ENCODE data around the gene FRY. TPM values are rescaled to one million over a fixed set of nuclear protein-coding genes. Genes with fewer than 3 reads are reported as not detected.

The FRY gene
- total RNA-seq, 2 donors from 2014 or later = 122 to 165 TPM

DNA sequence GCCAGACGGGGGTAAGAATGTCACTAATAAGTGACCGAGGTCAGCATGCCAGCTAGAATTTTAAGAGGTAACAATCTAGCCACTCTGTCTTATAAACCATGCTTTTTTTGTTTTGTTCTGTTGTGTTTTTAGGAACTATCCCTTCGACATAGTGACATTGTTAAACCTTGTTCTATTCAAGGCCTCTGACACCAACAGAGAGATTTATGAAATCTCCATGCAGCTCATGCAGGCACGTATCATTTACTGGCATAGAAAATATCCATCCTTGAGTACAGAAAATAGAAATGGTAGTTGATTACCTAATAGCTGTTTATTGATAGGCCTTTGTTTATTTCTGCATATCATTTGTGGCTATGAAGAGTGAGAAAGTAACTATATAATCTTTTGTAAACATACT, 170.2 kb downstream of the FRY start:
- Histone ChIP-seq H3K4me1 (ENCODE audit: control insufficient read depth in 1 of 2, low read depth in 2 of 2) (no peaks in the 10 kb centered on the region), H3K36me3 (no peaks in the 10 kb centered on the region), H3K4me3 (no peak overlapping the region), H3K27me3 (replicated peaks; ENCODE audit: insufficient read depth) (no peaks in the 10 kb centered on the region), H3K9me3 (no peaks in the 10 kb centered on the region), H3K27ac (no peak overlapping the region)
- DNase-seq (ENCODE audit: low spot score) (no peak), ATAC-seq (ENCODE audit: insufficient number of reproducible peaks, low FRiP score, low read depth) (no peak)
- TF ChIP-seq CTCF (IDR thresholded peaks at IDR 0.05) = no peak

DNA sequence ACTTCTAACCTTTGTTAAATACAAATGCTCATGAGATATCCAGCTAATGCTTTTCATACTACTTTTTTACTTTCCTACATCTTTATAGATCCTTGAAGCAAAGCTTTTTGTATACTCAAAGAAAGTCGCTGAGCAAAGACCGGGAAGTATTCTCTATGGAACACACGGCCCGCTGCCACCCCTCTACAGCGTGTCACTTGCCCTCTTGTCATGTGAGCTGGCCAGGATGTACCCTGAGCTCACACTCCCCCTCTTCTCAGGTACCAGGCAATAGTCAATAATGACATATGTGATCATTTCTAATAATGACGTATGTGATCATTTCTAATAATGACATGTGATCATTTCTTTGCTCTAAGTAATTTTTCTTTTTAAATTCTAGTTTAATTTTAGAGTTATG, 170.7 kb downstream of the FRY start:
- Histone ChIP-seq H3K4me1 (ENCODE audit: control insufficient read depth in 1 of 2, low read depth in 2 of 2) (no peaks in the 10 kb centered on the region), H3K27ac (no peak overlapping the region), H3K4me3 (no peak overlapping the region), H3K36me3 (no peaks in the 10 kb centered on the region), H3K9me3 (no peaks in the 10 kb centered on the region), H3K27me3 (replicated peaks; ENCODE audit: insufficient read depth) (no peaks in the 10 kb centered on the region)
- DNase-seq (ENCODE audit: low spot score) (no peak), ATAC-seq (ENCODE audit: insufficient number of reproducible peaks, low FRiP score, low read depth) (no peak)
- TF ChIP-seq CTCF (IDR thresholded peaks at IDR 0.05) = no peak

DNA sequence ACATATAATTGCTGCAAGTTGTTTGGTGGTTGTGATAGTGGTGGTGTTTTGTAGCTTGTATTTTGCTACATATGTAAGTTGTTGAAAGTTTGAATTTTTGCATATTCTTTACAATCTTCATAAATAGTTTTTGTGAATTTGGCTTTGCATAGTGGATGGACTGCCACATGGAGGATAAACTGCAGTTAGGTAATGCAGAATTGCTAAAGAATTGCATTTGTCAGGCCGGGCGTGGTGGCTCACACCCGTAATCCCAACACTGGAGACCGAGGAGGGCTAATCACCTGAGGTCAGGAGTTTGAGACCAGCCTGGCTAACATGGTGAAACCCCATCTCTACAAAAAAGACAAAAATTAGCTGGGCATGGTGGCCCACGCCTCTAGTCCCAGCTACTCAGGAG, 171.6 kb downstream of the FRY start:
- no peak for TF ChIP-seq CTCF (IDR thresholded peaks at IDR 0.05)
- Histone ChIP-seq H3K27me3 (replicated peaks; ENCODE audit: insufficient read depth) (no peaks in the 10 kb centered on the region), H3K4me1 (ENCODE audit: control insufficient read depth in 1 of 2, low read depth in 2 of 2) (no peaks in the 10 kb centered on the region), H3K9me3 (no peaks in the 10 kb centered on the region), H3K36me3 (no peaks in the 10 kb centered on the region), H3K4me3 (no peak overlapping the region), H3K27ac (no peak overlapping the region)
- DNase-seq (ENCODE audit: low spot score) (no peak), ATAC-seq (ENCODE audit: insufficient number of reproducible peaks, low FRiP score, low read depth) (no peak)

GRCh38 chr13:32203736-32204135, 172.2 kb downstream of the FRY start:
- no peaks in the 10 kb centered on the region for H3K9me3 ChIP-seq
- DNase-seq (ENCODE audit: low spot score) (no peak), ATAC-seq (ENCODE audit: insufficient number of reproducible peaks, low FRiP score, low read depth) (no peak)
- peaks cover 0 to under 1% of the 10 kb centered on the region in 2 donors for H3K4me1 ChIP-seq (ENCODE audit: control insufficient read depth in 1 of 2, low read depth in 2 of 2)
- H3K27ac ChIP-seq = no peak overlapping the region
- TF ChIP-seq CTCF (IDR thresholded peaks at IDR 0.05) = no peak
- no peaks in the 10 kb centered on the region for H3K27me3 ChIP-seq (replicated peaks; ENCODE audit: insufficient read depth)
- no peak overlapping the region for H3K4me3 ChIP-seq
- H3K36me3 ChIP-seq = no peaks in the 10 kb centered on the region

GRCh38 chr13:32205431-32206096, 174.0 kb downstream of the FRY start:
- peaks cover 7 to 16% of the 10 kb centered on the region in 2 donors for H3K4me1 ChIP-seq (ENCODE audit: control insufficient read depth in 1 of 2, low read depth in 2 of 2)
- H3K4me3 ChIP-seq = no peak overlapping the region
- no peak for TF ChIP-seq CTCF (IDR thresholded peaks at IDR 0.05)
- DNase-seq (ENCODE audit: low spot score) (no peak), ATAC-seq (ENCODE audit: insufficient number of reproducible peaks, low FRiP score, low read depth) (no peak)
- H3K36me3 ChIP-seq = no peaks in the 10 kb centered on the region
- no peaks in the 10 kb centered on the region for H3K27me3 ChIP-seq (replicated peaks; ENCODE audit: insufficient read depth)
- no peak overlapping the region for H3K27ac ChIP-seq
- no peaks in the 10 kb centered on the region for H3K9me3 ChIP-seq
